Colonic mucosa (tissue), 4 donors: ENCODE results near the gene ROBO1. TPM values are rescaled to one million over a fixed set of nuclear protein-coding genes. Genes with fewer than 3 reads are reported as not detected.
A peak's percentile ranks its signal among the peaks of the same experiment; 100 is the strongest.

ENCODE experiments used
- DNase-seq: peaks from one replicate; pipeline ENCODE4 v3.0.0-alpha.2; 2020
- H3K27ac ChIP-seq: fragments of 200-600 bp; one replicate; pipeline ENCODE4 v1.8.0; 2021
- H3K27me3 ChIP-seq: fragments of 200-600 bp; one replicate; pipeline ENCODE4 v1.8.0; 2021
- H3K36me3 ChIP-seq: fragments of 200-600 bp; one replicate; pipeline ENCODE4 v1.8.0; 2021
- H3K4me1 ChIP-seq: fragments of 200-600 bp; one replicate; pipeline ENCODE4 v1.8.0; 2021; ENCODE audit warnings: mild to moderate bottlenecking
- H3K4me3 ChIP-seq: fragments of 200-600 bp; one replicate; pipeline ENCODE4 v1.8.0; 2021
- H3K9ac ChIP-seq, 2 donors: one replicate each; pipeline ENCODE4 v1.7.0; 2013; ENCODE audit warnings: control low read depth in 2 of 2, low read depth in 2 of 2, low read length in 2 of 2
- H3K9me3 ChIP-seq: fragments of 200-600 bp; one replicate; pipeline ENCODE4 v1.8.0; 2021
- intact Hi-C: fragments of 100-400 bp; cut with DNase I; formaldehyde crosslinking; loops from one replicate; pipeline ENCODE4 v1.14.1; 2022
- total RNA-seq, 2 donors: library from RNA; stranded (reverse); fragmentation: NEBNext Ultra II Directional in 1 of 2; extraction: Animal tissue kit (Norgen Biotek cat#: 25700) in 1 of 2; gene quantifications; one replicate each; pipeline ENCODE4 v1.2.1, GENCODE V29; 2021
- TF ChIP-seq, protein P1 (sequence below): fragments of 200-600 bp; IDR thresholded peaks from one replicate; pipeline ENCODE4 v1.8.0; 2022; ENCODE audit warnings: antibody characterized with exemption, mild to moderate bottlenecking
- donor health status: healthy.
- donor health status: DM: no; HTN: no; CAD: no.
- donor health status: DM: no; HTN: no; CAD: no.

Gene ROBO1
- total RNA-seq, 2 donors from 2014 or later = 8.1 to 9.4 TPM

DNA sequence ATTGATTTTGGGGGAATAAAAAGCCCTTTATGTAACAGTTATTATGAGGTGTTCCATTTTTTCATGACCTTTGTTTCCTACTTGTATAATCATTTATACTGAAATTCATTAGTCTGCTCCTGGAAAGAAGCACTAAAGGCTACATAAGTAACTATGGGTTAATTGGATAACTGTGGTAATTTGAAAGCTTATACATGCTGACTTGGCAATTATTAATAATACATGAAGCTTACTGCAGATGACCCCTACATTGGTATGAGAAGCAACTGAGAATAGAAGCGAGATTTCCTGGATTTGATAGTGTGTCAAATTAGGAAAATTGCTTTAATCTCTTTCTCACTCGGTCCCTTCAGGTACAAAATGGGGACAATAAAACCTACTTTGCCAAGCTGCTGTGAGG is 658.0 kb downstream of the ROBO1 start:
- no peak for DNase-seq
- Histone ChIP-seq H3K27me3 (no peaks in the 10 kb centered on the region), H3K9ac (no peak overlapping the region), H3K36me3 (no peaks in the 10 kb centered on the region), H3K4me1 (no peaks in the 10 kb centered on the region), H3K4me3 (no peak overlapping the region), H3K27ac (no peak overlapping the region), H3K9me3 (no peaks in the 10 kb centered on the region)
- intact Hi-C loops = no loop called here
- TF ChIP-seq, protein P1, sequence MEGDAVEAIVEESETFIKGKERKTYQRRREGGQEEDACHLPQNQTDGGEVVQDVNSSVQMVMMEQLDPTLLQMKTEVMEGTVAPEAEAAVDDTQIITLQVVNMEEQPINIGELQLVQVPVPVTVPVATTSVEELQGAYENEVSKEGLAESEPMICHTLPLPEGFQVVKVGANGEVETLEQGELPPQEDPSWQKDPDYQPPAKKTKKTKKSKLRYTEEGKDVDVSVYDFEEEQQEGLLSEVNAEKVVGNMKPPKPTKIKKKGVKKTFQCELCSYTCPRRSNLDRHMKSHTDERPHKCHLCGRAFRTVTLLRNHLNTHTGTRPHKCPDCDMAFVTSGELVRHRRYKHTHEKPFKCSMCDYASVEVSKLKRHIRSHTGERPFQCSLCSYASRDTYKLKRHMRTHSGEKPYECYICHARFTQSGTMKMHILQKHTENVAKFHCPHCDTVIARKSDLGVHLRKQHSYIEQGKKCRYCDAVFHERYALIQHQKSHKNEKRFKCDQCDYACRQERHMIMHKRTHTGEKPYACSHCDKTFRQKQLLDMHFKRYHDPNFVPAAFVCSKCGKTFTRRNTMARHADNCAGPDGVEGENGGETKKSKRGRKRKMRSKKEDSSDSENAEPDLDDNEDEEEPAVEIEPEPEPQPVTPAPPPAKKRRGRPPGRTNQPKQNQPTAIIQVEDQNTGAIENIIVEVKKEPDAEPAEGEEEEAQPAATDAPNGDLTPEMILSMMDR = no peak

DNA sequence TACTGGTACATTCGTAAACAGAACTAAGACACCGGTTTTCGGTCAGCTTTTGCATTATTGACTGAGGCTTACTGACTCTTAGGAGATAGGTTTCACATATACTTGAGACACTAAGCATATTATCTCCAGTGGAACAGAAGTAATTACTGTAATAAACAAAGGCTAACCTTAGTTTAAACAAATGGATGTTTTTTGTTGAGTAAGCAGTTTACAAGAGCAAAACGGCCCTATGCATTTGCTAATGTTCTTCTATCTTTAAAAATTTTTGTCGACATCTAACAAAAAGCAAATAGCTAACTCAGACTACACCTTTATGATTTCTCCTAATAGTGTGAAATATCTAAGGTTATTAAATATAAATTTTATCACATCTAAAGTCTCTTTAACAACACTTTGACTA is 664.5 kb downstream of the ROBO1 start:
- DNase-seq = no peak
- Histone ChIP-seq H3K9ac (no peak overlapping the region), H3K27ac (no peak overlapping the region), H3K4me1 (no peaks in the 10 kb centered on the region), H3K27me3 (no peaks in the 10 kb centered on the region), H3K9me3 (no peaks in the 10 kb centered on the region), H3K36me3 (no peaks in the 10 kb centered on the region), H3K4me3 (no peak overlapping the region)
- intact Hi-C loops = no loop called here
- TF ChIP-seq, protein P1 = no peak

DNA sequence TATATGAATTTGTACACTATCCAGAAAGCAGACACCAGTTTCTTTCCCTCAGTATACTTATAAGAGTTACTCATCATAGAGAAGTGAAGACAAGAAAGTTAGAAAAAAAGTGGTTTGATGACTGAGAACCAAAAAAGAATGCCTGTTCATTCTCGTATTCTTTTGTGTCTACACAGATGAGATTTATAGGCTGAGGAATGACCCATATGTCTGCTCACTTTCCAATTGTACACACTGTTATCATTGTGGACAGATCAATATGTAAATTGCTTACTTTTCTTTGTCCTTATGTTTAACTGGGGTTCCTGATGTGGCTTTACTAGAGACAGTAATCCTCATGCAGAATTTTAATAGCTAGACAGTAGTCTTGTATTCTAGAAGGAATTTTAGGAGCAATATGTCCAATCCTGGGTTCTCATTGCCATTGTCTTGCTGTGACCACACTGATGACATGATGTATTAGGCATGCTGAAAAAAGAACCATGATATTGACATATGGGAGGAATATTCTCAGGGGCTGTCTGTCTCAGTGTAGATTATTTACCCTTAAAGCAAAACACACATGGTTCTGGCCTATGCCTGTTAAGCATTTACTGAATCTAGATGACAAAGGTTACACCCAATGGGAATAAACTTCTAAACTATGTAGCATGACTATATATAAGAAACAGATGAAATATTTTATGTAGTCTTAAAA is 669.7 kb downstream of the ROBO1 start:
- Histone ChIP-seq H3K4me3 (no peak overlapping the region), H3K4me1 (no peaks in the 10 kb centered on the region), H3K36me3 (no peaks in the 10 kb centered on the region), H3K9me3 (no peaks in the 10 kb centered on the region), H3K9ac (no peak overlapping the region), H3K27ac (no peak overlapping the region), H3K27me3 (no peaks in the 10 kb centered on the region)
- intact Hi-C loops = no loop called here
- no peak for DNase-seq
- TF ChIP-seq, protein P1 = no peak

DNA sequence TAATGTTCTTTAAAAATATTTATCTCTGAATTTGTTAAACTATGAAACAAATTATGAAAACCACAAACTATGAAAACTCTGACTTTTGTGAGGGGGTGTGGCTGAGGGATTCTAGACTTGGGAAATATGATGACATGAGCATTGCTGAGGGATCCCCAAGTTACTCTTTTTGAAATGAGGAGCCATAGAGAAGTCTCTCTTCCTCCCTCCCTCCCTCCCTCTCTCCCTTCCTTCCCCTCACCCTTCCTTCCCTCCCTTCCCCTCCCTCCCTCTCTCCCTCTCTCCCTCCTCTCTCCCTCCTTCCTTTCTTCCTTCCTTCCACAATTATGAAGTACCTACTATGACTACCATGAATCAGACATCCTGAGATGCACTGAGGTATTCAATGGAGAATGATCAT is 673.1 kb downstream of the ROBO1 start:
- H3K9me3 ChIP-seq = no peaks in the 10 kb centered on the region
- H3K4me1 ChIP-seq = no peaks in the 10 kb centered on the region
- TF ChIP-seq, protein P1 = no peak
- no peaks in the 10 kb centered on the region for H3K27me3 ChIP-seq
- intact Hi-C loops = no loop called here
- no peak overlapping the region for H3K27ac ChIP-seq
- no peaks in the 10 kb centered on the region for H3K36me3 ChIP-seq
- DNase-seq = no peak
- no peak overlapping the region for H3K4me3 ChIP-seq
- no peak overlapping the region for H3K9ac ChIP-seq

DNA sequence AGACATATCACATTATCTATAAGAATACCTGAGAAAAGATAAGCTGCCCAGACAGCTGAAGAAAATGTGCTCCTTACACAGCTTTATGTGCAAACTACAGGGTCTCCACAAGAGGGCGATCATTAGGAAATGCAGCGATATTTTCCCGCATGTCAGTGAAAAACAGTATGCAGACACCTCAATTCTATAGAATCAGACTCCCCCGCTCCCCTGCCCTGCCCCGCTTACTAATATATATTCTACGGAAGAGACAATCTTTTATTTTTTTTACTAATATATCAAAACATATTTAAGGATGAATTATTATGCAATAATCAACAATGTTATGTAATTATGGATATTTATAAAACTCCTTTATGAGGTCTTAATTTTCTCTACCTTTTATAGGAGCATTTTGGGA is 681.3 kb downstream of the ROBO1 start:
- Histone ChIP-seq H3K9ac (no peak overlapping the region), H3K9me3 (no peaks in the 10 kb centered on the region), H3K36me3 (no peaks in the 10 kb centered on the region), H3K4me3 (no peak overlapping the region), H3K27ac (no peak overlapping the region), H3K4me1 (no peaks in the 10 kb centered on the region), H3K27me3 (no peaks in the 10 kb centered on the region)
- peak; percentile 35 for DNase-seq
- TF ChIP-seq, protein P1 = peak; percentile 59
- intact Hi-C loops = loop anchor here (5.0 kb wide), 1 partner anchor 276 kb away; no protein-coding TSS in a partner anchor
